ENCODE data around the gene MAT2B.

Gene MAT2B

GRCh38 chr5:163548649-163549048 lies 43.2 kb downstream of the MAT2B start:
- ATAC-seq: no peak
- no peak for TF ChIP-seq PPARA (CRISPR knock-in tag; IDR thresholded peaks at IDR 0.05; ENCODE audit: borderline replicate concordance)
- TF ChIP-seq POU6F1 (CRISPR knock-in tag; IDR thresholded peaks at IDR 0.05; ENCODE audit: borderline replicate concordance, low read depth): no peak
- TF ChIP-seq CSRNP3 (CRISPR knock-in tag; IDR thresholded peaks at IDR 0.05): no peak
- no peak for TF ChIP-seq SNAI2 (CRISPR knock-in tag; IDR thresholded peaks at IDR 0.05)
- TF ChIP-seq BACH2 (CRISPR knock-in tag; IDR thresholded peaks at IDR 0.05; ENCODE audit: borderline replicate concordance): no peak
- TF ChIP-seq CREB5 (CRISPR knock-in tag; IDR thresholded peaks at IDR 0.05; ENCODE audit: low read depth): no peak

- no peak for ATAC-seq
- TF ChIP-seq OSR1 (CRISPR knock-in tag; IDR thresholded peaks at IDR 0.05): no peak
- TF ChIP-seq ISL1 (CRISPR knock-in tag; IDR thresholded peaks at IDR 0.05): no peak
- TF ChIP-seq ARNTL (CRISPR knock-in tag; IDR thresholded peaks at IDR 0.05; ENCODE audit: borderline replicate concordance, low read depth): no peak
- TF ChIP-seq CSRNP3 (CRISPR knock-in tag; IDR thresholded peaks at IDR 0.05): no peak
- no peak for TF ChIP-seq ZNF8 (CRISPR knock-in tag; IDR thresholded peaks at IDR 0.05)
- no peak for TF ChIP-seq RARB (CRISPR knock-in tag; IDR thresholded peaks at IDR 0.05)
- TF ChIP-seq ZC3H10 (CRISPR knock-in tag; IDR thresholded peaks at IDR 0.05): no peak
- no peak for TF ChIP-seq TCF4 (CRISPR knock-in tag; IDR thresholded peaks at IDR 0.05; ENCODE audit: borderline replicate concordance)
These were observed 45.7 kb downstream of the MAT2B start for GRCh38 chr5:163551156-163551555.

GRCh38 chr5:163552536-163552935 lies 47.1 kb downstream of the MAT2B start:
- no peak for TF ChIP-seq ZNF565 (CRISPR knock-in tag; conservative IDR thresholded peaks at IDR 0.05; ENCODE audit: low read depth)
- no peak for TF ChIP-seq ESRRG (CRISPR knock-in tag; IDR thresholded peaks at IDR 0.05)
- no peak for TF ChIP-seq ZC3H10 (CRISPR knock-in tag; IDR thresholded peaks at IDR 0.05)
- ATAC-seq: no peak

- no peak for TF ChIP-seq POU6F1 (CRISPR knock-in tag; IDR thresholded peaks at IDR 0.05; ENCODE audit: borderline replicate concordance, low read depth)
- TF ChIP-seq PATZ1 (CRISPR knock-in tag; IDR thresholded peaks at IDR 0.05; ENCODE audit: borderline replicate concordance): no peak
- no peak for TF ChIP-seq TCF4 (CRISPR knock-in tag; IDR thresholded peaks at IDR 0.05; ENCODE audit: borderline replicate concordance)
- no peak for TF ChIP-seq GLIS3 (CRISPR knock-in tag; IDR thresholded peaks at IDR 0.05)
- no peak for TF ChIP-seq ISL1 (CRISPR knock-in tag; IDR thresholded peaks at IDR 0.05)
- TF ChIP-seq ZFP30 (CRISPR knock-in tag; IDR thresholded peaks at IDR 0.05): no peak
- TF ChIP-seq ESRRG (CRISPR knock-in tag; IDR thresholded peaks at IDR 0.05): no peak
- TF ChIP-seq SNAI2 (CRISPR knock-in tag; IDR thresholded peaks at IDR 0.05): no peak
- TF ChIP-seq ZNF8 (CRISPR knock-in tag; IDR thresholded peaks at IDR 0.05): no peak
- TF ChIP-seq OSR1 (CRISPR knock-in tag; IDR thresholded peaks at IDR 0.05): no peak
- TF ChIP-seq CSRNP3 (CRISPR knock-in tag; IDR thresholded peaks at IDR 0.05): no peak
- TF ChIP-seq TSHZ2 (CRISPR knock-in tag; IDR thresholded peaks at IDR 0.05): no peak
- no peak for TF ChIP-seq CREB5 (CRISPR knock-in tag; IDR thresholded peaks at IDR 0.05; ENCODE audit: low read depth)
- no peak for ATAC-seq
These were observed 55.9 kb downstream of the MAT2B start for GRCh38 chr5:163561339-163561738.

Data from SK-N-SH treated with all-trans-retinoic acid at 6 μM for 48 hours (cell line).